Activated T-cell treated with anti-CD3 and anti-CD28 coated beads for 24 hours (primary cell): ENCODE results near the gene UBASH3B.

Experiments used
- DNase-seq: peaks from one replicate; pipeline ENCODE4 v3.0.0-alpha.2; 2020; ENCODE audit warnings: low read depth

UBASH3B gene

DNA sequence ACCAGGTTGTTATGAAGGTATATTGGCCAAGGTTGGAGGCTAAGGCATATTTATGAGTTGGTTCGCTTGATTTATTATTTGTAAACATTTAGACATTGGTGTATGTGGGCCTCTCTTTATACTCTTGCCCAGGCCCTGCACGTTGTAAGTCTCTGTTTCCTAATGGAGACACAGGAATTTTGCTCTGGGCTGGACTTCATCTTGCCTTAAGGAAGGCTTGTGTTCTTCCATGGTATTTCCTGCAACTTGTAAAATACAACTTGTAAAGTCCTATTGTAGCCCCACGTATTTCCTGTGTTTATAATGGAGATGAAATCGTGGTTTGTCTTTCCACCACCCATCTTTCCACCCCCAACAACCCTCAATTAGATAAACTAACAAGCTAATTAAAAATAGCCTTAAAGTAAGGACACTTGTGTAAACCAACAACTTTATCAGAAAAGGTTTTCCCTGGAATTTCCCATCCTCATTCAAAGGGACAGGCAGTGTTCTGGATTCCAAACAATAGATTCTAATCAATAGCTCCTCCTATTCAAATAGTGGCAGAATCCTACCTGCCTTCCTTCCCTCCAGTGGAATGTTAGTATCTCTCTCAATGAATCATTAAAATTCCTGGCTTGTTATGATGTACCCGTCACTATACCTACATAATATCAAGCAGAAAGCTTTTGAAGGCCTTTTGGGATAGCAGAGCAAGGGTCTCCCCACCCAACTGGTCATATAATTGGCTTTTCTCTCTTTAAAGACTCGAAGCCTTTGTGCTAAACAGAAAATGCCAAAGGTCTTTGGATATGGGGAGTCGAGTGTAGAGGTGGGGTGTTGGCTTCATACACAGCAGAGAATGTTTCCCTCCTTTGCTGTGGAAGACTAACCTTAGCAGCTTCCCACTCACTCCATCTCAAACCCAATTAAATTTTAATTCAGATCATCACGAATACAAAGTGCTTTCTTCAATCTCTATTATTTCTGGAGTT, 77.1 kb downstream of the UBASH3B start:
- DNase-seq, result no peak

DNA sequence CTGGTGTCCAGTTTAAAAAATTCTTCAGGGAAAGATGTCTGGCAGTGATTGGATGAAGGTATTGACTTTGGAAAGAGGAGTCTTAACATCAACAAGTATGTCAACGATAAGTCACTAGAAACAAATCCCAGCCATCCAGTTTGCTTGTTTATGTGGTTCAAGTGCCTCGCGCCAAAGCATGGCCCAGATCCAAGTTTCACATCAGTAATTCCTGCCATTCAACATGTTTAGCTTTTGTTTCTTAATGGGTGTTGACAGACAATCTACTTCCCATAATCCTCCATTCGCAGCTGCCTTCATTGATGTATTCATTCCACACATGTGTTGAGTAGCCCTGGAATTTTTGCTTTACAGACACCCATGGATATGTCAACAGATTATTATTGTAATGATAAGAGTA, 77.8 kb downstream of the UBASH3B start:
- DNase-seq, result no peak

- DNase-seq, result no peak
Measured at GRCh38 chr11:122734848-122735496, 79.5 kb downstream of the UBASH3B start.

- DNase-seq, result no peak
Measured at GRCh38 chr11:122737951-122738693, 82.6 kb downstream of the UBASH3B start.

DNA sequence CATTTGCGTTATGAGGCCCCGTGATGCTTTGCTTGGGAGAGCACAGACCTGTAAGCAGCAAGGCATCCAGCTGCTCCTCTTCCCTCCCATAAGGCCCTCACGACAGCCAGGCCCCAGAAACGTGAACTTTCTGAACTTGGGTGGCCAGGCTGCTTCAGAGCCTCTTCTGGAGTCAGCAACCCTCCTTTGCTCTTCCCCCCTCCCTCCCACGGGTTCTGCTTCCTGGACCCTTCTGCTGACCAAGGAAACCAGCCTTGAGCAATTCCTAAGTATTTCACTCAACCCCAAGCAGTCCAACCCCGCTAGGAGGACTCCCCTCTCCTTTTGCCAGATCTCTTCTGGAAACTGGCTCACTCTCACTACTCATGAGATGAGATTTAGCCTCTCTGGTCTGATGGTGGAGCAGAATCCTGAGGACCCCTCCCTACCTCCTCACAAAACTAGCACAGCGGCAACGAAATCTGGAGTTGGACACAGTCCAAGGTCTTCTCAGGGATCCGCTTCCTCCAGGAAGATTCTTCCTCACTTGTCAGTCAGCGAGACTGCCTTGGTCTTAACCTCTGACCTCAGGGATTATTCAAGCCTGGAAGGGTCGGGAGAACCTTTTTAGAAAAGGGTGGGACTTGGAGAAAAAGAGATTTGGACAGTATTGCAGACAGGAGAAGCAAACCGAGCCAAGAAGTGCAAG, 86.2 kb downstream of the UBASH3B start:
- no peak for DNase-seq

DNA sequence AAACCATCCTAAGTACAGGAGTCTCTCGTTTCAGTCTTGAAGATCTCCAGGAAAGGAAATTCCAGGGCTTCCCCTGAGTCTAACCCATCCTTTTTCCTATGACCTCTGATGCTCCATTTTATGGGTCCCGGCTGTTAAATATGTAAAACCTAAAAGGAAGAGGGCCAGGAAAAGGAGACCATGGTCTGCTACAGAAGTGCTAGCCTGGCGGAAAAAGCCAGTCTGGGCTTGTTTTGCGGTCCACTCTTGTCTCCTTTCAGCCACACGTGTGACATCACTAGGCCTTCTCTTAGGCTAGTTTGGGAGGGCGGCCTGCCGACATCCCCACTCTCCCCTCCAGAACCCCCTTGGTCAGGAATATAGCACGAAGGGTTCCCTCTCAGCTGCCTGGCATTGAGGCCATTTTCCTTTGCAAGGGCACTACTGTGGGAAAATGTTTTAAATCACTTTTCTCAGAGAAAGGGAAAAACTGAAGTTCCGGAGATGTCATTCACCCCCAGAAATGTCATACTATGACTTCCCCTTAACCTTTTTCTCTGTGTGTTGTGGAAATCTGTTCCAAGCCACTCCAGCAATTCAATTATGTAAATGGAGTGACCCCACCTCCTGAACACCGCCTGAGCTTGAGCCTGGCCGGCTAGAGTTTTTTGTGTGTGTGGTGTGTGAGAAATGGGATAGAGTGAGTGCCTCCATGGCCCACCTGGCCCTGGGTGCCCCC, 86.9 kb downstream of the UBASH3B start:
- no peak for DNase-seq

- no peak for DNase-seq
Measured at GRCh38 chr11:122743097-122743741, 87.7 kb downstream of the UBASH3B start.

- DNase-seq, result peak; percentile 81
Measured at GRCh38 chr11:122743949-122744348, 88.4 kb downstream of the UBASH3B start.

DNA sequence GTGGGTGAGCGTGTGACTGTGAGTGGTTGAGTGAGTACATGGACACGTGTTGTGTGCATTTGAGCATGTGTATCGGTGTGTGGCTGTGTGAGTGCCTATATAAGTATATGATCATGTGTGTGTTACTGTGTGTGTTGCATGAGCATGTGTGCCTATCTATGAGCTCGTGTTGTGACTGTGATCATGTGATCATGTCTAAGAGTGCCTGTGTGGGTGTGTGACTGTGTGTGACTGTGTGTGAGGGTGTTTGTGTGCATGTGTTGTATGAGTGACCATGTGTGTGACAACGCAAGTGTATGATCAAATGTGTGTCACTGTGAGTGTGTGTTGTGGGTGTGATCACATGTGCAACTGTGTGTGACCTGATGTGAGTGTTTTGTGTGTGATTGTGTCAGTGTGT, 88.8 kb downstream of the UBASH3B start:
- no peak for DNase-seq

DNA sequence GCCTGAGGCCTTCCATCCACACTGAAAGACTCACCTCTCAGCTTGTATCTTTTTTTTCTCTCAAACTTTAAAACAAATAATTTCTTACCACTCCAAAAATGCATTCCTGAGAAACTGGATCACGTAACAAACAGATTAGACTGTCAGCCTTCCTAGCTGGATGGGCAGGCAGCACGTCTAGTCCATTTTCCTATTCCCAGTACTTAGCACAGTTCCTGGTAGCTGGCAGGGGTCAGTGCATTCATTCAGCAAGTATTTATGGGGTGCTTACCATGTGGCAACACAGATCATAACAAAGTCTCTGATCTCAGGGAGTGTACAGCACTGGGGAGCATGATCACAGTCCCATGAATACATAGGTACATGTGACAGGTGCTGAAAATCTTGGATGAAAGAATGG, 89.6 kb downstream of the UBASH3B start:
- no peak for DNase-seq

- peak; percentile 67 for DNase-seq
Measured at GRCh38 chr11:122746050-122746478, 90.5 kb downstream of the UBASH3B start.

GRCh38 chr11:122746611-122747244, 91.2 kb downstream of the UBASH3B start:
- no peak for DNase-seq

GRCh38 chr11:122747351-122747781, 91.8 kb downstream of the UBASH3B start:
- no peak for DNase-seq

- peak; percentile 62 for DNase-seq
Measured at GRCh38 chr11:122749005-122749687, 93.6 kb downstream of the UBASH3B start.

DNA sequence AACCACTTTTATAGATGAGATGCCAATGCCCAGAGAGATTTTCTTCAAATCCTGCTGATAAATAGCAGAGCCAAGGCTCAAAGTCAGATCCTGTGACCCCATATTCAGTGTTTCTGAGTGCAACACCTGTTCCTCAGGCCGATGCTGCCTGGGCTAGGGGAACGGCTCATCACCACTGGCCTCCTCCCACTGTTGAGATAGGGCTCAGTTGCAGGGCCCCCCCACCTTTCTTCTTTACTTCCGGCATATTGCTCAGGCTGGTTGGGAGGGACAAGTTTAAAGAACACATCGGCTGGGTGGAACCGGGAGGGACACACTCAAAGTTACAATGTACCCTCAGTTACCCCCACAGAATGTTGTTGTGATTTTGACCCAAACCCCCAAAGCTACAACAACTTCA, 94.5 kb downstream of the UBASH3B start:
- no peak for DNase-seq

DNA sequence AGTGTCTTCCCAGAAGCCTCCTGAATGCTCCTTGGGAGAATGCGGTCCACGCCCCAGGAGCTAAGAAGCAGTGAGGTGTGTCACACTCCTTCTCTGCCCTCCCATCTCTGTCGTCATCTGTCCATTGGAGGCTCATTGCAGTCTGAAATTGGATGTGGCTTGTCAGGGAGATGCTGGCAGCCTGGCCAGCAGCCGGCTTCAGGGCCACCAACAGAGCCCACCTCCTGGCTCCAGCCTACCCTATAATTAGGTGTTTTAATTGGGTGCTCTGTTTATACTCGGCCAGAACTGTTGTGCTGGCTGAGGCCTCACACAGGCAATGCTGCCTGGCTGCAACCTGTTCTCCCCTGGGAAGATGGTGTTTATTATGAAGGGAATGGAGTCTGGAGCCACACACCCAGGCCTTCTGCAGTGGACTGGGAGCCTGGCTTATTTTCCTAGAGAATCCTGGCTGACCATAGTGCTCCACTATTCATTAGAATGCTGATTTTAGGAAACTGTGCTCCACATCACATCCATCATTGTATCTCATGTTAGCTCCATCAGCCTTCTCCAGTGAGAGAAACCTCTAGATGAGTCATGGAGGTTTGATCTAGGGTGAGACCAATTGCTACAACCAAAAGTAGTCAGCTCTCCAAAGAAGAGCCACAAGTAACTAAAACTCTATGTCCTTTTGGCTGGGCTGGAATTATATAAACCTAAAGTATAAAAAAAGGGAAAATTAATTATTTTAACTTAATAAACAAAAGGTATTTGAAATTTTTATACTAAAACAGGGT, 96.0 kb downstream of the UBASH3B start:
- DNase-seq, result no peak

GRCh38 chr11:122754028-122754427, 98.5 kb downstream of the UBASH3B start:
- DNase-seq, result no peak

DNA sequence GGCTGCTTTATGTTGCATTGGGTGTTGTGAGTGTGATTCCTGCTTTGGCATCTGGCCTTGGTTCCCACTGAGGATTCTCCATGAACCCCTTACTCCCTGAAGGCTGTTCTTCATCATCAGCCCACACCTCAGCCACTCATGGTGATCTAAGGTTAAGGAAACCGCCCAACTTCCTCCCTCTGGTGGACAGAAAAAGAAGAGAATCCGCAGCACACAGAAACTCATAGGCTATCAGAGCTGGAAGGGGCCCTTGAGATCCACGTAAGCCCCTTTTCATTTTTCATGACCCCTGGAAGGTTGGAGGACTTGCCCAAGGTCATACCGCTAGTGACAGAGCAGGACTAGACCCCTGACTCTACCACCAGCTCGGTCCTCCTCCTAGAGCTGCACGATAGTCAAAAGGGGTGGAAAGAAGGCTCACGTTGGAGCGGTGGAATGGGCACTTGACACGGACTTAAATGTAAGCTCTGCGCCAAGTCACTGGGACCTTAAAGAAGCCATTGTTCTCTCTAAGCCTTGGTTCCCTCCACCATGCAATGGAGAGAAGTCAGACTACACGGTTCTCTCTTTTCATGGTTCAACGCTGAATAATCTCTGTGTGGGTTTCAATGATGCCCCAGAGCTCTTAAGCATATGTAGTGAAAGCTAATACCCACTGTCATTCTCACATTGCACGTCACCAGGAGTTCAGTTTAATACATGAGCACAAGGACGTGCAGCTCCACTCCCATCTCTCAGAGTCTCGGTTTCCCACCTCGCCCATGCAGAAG, 99.2 kb downstream of the UBASH3B start:
- DNase-seq, result no peak
